Activated CD4-positive, alpha-beta T cell treated with anti-CD3 and anti-CD28 coated beads, Interleukin-2, amount 50 U/mL, for 16 hours (primary cell): ENCODE data around the gene FAM217B.
"Not testable (repeated sequence)": the region's sequence is repeated elsewhere in the genome, so short reads cannot be mapped to it uniquely, and the experiment has no call there.

ENCODE experiments used
- DNase-seq: peaks from one replicate; pipeline ENCODE4 v3.0.0-alpha.2; 2020

The FAM217B gene

GRCh38 chr20:59939052-59939878 lies 924 bp upstream of the FAM217B start:
- DNase-seq, result no peak

- no peak for DNase-seq
Observed at GRCh38 chr20:59939879-59940128, 385 bp upstream of the FAM217B start.

- DNase-seq, result no peak
Observed at GRCh38 chr20:59940956-59941294, 736 bp downstream of the FAM217B start.

DNA sequence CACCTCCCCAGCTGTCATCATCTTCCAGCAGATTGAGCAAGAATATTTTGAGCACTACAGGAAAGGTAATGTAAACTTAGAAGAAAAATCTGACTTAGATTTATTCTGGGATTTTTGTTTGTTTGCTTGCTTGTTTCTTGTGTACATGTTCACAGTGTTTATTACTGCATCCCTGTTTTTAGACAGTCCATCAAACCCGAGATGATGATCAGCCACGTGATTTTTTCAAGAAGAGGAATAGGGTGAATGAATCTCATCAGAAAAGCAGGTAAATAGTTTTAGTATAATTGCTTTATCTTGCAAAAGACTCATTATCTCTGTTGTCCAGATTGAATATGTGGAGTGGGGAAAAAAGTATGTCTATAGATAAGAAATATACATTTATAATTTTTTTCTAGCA lies 2.1 kb downstream of the FAM217B start:
- no peak for DNase-seq

GRCh38 chr20:59944726-59945125 lies 4.5 kb downstream of the FAM217B start:
- DNase-seq, result no peak

- DNase-seq, result no peak
Observed at GRCh38 chr20:59945175-59945574, 5.0 kb downstream of the FAM217B start.

DNA sequence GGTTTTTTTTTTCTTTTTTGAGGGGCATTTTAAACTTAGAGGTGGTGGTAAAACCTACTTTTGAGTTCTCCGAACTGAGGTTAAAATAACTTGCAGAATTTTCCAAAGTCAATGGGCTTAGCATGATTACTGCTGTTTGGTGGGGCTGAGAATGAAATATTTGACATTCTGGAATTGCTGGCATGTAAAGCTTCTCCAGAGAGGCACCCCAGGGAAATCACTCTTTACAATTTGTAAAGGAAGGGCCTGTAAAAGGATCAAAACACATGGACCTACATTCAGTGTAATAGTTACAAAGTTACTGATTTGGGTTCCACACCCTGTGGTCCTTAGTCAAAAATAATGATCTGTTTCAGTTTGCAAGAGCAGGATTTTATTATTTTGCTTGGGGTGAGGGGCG lies 5.5 kb downstream of the FAM217B start:
- no peak for DNase-seq

- DNase-seq, result no peak
Observed at GRCh38 chr20:59947376-59947775, 7.2 kb downstream of the FAM217B start.

GRCh38 chr20:59948212-59948611 lies 8.0 kb downstream of the FAM217B start:
- no peak for DNase-seq

DNA sequence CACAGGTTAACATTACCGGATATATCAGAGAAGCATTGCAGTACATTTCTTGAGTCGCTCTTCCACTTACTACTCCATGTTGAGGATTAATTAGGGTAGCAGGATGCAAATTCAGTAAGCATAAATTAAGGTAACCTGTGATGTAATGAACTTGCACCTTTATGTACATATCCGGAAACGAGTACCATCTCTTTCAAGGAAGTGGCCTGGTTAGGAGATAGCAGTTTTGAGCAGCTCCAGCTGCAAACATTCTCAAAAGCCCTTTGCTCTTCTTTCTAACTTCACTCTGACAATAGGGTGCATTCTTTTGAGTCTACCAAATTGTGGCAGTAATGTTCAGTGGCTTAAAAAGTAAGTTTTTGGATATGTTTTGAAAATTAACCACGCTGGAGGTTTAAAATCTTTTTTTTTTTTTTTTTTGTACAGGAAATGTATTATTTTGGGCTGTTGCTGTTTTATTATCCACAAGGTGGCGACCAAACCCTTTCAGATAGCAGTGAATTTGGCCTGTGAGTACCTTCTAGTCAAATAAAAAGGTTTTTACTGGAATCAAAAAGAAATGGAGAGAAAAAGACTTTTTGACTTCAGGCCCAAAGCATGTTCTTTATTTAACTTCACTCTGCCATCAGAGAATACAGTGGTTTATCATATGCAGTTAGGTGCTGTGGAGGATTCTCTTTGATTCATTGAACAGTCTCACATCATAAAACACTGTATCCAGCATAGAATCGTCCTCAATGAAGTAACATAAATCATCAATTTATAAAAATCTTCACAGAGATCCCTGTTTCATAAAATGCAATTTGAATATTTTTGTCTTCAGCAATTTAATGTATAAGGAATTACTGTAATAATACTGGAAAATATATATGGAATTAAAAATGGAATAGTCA lies 8.9 kb downstream of the FAM217B start:
- peak; percentile 62 for DNase-seq

DNA sequence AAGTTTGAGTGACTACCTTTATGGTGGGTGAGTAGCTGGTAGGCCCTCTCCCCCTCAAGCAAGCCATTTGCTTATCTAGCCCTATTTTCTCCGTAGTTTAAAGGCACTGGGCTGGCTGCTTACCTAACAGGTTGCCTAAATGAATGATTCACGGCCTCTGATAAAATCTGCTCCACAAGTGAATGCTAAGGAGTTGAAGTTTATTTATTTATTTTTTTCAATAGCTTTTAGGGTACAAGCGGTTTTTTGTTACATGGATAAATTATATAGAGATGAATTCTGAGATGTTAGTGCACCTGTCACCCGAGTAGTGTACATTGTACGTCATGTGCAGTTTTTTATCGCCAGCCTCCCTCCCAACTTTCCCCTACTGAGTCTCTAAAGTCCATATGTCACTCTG lies 9.7 kb downstream of the FAM217B start:
- no peak for DNase-seq

- DNase-seq, result no peak
Observed at GRCh38 chr20:59954718-59955117, 14.5 kb downstream of the FAM217B start.

DNA sequence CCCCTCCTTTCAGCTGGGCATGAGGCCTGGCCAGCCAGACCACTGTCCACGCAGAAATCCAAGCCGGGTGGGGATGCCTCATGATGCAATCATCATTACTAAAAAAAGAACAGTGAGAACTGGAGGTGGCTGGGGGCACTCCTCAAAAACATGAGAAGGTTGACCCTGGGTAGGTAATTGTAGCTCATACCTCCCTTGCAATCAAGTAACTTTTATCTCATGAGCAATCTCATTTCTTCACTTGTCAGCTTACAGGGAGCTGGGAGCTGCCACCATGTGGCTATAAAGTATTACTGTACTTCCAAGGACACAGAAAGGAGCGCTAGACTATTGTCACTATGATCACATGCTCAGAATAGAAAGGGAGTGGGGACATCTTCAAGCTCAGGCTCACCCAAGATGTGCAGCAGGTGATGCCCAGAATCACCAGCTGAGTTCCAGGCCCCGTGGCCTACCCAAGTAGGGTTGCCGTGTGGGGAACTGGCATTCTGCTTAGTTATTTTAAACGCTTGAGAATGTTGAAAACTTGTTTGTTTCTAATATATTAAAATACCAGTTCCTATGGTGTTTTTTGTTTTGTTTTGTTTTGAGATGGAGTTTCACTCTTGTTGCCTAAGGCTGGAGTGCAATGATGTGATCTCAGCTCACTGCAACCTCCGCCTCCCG lies 15.1 kb downstream of the FAM217B start:
- DNase-seq, result no peak

- DNase-seq, result not testable (repeated sequence)
Observed at GRCh38 chr20:59957568-59957967, 17.4 kb downstream of the FAM217B start.

DNA sequence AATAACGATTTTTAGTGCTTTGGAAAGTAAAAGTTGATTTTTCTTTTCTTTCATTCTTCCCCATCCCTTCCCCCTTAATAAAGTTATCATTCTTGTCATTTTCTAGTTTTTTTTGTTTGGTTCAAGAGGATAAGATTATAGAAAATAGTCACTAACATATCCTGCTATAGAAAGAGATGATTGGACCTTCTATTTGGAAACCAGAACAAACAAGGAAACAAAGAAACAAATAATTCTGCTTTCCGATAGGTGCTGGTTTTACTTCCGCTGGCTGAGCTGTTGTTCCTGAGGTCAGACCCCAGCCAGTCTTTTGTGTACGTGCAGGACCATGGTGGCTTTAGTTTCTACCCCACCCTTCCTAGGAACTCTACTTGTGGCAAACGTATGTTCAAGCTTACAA lies 17.9 kb downstream of the FAM217B start, which contains the start of gene CDH26:
CDH26 (plus strand) TSS at position 301 of the 400 bp plus-strand sequence. CDS start 304 bp downstream, outside the sequence.
- no peak for DNase-seq

GRCh38 chr20:59958626-59959025 lies 18.4 kb downstream of the FAM217B start:
- no peak for DNase-seq

DNA sequence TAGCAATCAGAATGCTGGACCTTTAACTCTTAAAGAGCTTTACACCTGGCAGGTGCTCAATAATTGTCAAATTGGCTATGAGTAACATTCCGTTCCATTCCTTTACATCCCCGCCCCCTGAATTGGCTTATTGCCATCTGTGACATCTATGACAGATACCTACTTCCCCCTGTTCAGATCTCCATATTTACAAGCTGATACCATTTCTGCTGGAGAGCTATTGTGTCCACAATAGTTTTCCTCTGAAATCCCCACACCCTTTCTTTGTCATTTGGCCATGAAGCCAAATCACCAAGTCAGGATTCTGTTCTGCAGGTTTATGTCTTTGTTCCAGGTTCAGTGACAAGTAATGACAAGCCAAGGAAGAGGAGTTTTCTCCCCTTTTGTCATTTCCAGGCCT lies 21.2 kb downstream of the FAM217B start:
- no peak for DNase-seq

GRCh38 chr20:59962155-59962554 lies 22.0 kb downstream of the FAM217B start:
- DNase-seq, result no peak

DNA sequence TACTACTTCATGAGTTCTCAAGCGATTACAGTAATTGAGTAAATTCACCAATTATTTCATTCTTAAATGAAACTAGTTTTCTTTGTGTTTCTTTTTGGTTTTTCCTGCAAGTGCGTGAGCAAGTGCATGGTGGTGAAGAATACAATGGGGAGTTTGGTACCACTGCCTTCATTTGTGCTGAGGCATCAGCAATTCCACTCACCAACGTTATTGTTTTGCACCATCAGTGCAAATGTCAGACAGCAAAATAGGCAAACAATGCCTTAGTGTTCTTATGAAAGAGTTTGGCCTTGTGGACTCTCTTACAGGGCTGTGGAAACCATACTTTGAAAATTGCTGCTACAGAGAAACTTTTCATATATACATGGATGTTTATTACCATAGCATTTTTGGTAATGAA lies 26.2 kb downstream of the FAM217B start:
- DNase-seq, result no peak

GRCh38 chr20:59971428-59971827 lies 31.2 kb downstream of the FAM217B start:
- no peak for DNase-seq

DNA sequence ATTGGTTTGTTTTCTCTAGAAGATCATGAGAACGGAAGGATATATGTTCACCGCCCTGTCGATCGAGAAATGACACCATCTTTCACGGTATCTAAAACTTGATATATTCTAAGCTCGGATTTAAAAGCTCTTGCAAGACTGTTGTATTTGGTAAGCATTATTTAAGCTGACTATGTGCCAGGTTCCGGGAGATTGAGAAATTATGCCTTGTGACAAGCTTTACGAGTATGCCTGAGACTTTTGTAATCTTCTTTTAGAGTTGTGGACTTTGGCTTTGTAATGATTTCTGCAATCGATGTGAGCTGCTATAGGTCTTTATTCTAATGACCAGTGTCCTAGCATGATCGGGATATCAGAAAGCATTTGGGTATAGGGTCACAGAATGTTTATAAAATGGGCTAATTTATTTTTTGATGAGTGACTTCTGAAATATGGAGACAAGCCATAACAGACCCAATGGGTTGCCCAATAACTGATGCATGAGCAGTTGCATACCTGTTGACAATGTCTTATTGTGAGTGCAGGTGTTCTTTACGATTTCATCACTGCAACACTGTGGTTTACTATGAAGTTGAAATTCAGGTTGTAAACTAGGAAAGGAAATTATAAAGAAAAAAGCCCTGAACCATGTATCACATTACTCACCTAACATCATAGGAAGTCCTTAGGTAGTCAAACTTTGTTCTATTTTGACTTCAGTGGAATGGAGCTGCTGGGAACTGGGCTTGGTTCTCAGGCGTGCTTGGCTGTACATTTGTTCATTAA lies 32.0 kb downstream of the FAM217B start:
- no peak for DNase-seq

DNA sequence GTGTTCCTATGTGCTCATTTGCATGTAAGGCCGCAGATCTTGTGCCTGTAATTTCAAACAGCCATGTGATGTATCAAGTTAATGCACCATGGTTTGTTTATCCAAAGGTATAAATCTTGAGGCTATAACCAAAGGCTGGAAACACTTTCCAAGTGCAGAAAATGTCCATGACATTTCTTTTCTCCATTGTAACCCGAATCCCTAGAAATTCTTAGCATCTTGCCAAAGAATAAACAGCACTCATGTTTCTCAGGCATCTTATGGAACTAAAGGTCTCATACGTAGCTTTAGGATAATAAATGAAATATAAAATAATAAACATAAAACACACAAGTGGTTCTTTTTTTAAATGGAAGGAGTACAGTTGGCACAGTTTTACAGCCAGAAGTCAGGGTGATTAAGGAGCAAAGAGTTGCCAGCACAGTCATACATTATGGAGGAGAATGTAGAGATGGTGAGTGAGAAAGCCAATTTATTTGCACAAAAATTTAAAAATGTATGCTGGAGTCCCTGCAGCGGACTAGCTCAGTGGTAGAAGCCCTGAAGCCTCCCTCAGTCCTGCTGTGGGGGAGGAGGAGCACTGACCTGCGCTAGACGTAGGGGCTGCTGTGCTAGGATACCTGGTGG lies 36.1 kb downstream of the FAM217B start:
- no peak for DNase-seq

DNA sequence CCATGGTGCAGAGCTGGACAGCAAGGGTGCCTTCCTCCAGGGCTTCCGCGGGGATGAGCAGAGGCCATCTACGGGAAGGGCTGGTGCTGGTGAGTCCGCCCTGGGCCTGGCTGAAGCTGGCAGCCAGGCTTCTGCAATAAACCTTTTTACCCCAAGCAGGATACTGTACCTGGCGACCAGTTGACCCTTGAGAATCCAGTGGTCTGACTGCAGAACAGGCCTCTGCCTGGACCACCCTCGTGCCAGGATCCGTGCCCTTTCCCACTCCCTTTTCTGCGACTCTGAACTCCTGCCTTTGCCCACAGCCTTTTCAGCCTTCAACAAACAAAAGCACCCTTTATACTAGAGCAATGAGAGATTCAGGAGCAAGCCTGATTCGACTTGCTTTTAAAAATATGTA lies 36.9 kb downstream of the FAM217B start:
- no peak for DNase-seq
